GM12873 (cell line): Measurements from ENCODE around the gene RFX7.

Experiments
- CTCF ChIP-seq: IDR thresholded peaks from 2 replicates; pipeline ENCODE4 v1.5.1; 2012; ENCODE audit warnings: low read depth, mild to moderate bottlenecking, moderate library complexity, low read length, control low read depth; ENCODE audit not compliant: insufficient read depth; ENCODE audit errors: missing control alignments

Gene RFX7

DNA sequence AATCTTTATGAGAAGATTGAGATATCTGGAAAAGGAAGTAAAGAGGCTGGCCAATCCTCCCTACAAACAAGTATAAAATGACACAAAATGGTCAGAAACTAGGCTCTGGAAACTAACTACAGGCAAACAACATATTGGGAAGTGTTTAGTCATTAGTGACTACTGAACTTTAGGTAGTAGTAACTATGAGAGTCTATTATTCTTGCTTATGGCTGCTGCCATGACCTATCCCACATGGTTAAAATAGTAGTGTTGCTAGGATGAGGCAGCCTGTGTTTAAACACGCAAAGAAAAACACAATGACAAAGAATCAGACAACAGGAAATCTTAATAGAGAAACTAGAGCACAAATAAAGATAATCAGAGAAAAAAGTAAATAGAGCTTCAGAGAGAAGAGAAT is 67.9 kb downstream of the RFX7 start:
- TF ChIP-seq CTCF, result no peak

DNA sequence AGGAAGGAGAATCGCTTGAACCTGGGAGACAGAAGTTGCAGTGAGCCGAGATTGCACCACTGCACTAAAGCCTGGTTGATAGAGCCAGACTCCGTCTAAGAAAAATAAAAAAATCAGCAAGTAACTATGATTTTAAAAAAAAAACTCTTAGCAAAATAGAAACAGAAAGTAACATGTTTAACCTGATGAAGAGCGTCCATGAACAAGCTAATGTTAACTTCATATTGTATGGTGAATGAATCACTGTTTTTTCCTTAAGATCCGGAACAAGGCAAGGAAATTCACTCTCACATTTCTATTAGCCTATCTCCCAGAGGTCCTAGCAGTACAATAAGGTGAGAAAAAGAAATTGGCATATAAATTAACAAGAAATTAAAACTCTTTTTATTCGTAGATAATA is 69.0 kb downstream of the RFX7 start:
- TF ChIP-seq CTCF, result no peak

DNA sequence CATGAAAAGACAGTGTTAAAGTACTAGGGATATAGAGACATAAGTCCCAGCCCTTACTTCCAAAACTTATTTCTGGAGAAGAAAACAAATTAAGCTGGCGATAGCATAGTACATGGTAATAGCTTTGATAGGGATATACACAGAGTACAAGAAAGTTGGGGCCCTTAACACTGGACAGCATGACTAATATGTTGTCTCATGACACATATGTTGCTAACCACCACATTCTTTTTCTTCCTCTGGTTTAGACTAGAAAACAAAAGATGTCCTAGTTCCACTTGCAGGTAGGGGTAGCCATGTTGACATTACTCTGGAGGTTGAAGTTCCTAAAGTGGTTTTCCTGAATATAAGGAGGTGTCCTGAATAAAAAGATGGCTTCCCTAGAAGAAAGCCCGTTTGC is 75.3 kb downstream of the RFX7 start:
- no peak for TF ChIP-seq CTCF

- no peak for TF ChIP-seq CTCF
These were observed 78.4 kb downstream of the RFX7 start for GRCh38 chr15:56165234-56165633.

- no peak for TF ChIP-seq CTCF
These were observed 82.7 kb downstream of the RFX7 start for GRCh38 chr15:56160966-56161365.

- TF ChIP-seq CTCF, result no peak
These were observed 86.8 kb downstream of the RFX7 start for GRCh38 chr15:56156877-56157276.

GRCh38 chr15:56150204-56150603 is 93.5 kb downstream of the RFX7 start:
- TF ChIP-seq CTCF, result no peak

GRCh38 chr15:56148064-56148463 is 95.6 kb downstream of the RFX7 start:
- no peak for TF ChIP-seq CTCF
